Measurements from ENCODE around the gene TPM2. TPM values are rescaled to one million over a fixed set of nuclear protein-coding genes. Genes with fewer than 3 reads are reported as not detected.

The TPM2 gene
- total RNA-seq, 1 donor from 2014 or later: 1,070 TPM

- intact Hi-C loops (cut with micrococcal nuclease): no loop called here
Measured at GRCh38 chr9:35725362-35725761, 35.6 kb upstream of the TPM2 start.

DNA sequence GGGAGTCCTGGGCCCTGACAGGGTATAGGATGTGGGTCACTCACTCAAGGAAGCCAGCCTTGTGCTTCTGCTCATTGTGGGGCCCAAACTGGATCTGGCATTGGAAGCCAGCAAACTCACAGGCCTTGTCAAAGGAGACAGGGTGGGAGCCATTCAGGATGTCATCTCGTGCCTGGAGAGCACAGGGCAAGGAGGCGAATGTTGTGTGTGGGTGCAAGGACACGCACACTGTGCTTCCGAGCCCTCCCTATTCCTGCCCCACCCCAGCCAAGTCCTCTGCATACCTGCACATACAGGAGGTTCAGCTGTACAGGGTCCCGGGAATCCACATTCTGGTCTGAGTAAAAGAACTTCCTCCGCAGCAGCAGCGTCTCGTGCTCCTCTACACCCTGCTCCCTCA lies 34.2 kb upstream of the TPM2 start:
- DNase-seq: no peak
- no peak overlapping the region for H3K4me3 ChIP-seq
- H3K9me3 ChIP-seq (replicated peaks): no peaks in the 10 kb centered on the region
- H3K27ac ChIP-seq (replicated peaks): no peak overlapping the region
- no peaks in the 10 kb centered on the region for H3K27me3 ChIP-seq (ENCODE audit: low read depth)
- TF ChIP-seq, protein P1, sequence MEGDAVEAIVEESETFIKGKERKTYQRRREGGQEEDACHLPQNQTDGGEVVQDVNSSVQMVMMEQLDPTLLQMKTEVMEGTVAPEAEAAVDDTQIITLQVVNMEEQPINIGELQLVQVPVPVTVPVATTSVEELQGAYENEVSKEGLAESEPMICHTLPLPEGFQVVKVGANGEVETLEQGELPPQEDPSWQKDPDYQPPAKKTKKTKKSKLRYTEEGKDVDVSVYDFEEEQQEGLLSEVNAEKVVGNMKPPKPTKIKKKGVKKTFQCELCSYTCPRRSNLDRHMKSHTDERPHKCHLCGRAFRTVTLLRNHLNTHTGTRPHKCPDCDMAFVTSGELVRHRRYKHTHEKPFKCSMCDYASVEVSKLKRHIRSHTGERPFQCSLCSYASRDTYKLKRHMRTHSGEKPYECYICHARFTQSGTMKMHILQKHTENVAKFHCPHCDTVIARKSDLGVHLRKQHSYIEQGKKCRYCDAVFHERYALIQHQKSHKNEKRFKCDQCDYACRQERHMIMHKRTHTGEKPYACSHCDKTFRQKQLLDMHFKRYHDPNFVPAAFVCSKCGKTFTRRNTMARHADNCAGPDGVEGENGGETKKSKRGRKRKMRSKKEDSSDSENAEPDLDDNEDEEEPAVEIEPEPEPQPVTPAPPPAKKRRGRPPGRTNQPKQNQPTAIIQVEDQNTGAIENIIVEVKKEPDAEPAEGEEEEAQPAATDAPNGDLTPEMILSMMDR (IDR thresholded peaks at IDR 0.05; ENCODE audit: borderline replicate concordance): no peak
- H3K4me1 ChIP-seq: peaks cover 34% of the 10 kb centered on the region
- intact Hi-C loops (cut with micrococcal nuclease): no loop called here
- peaks cover 72% of the 10 kb centered on the region for H3K36me3 ChIP-seq

More at GRCh38 chr9:35725362-35725761, 35.6 kb upstream of the TPM2 start:
- TF ChIP-seq, protein P1 (IDR thresholded peaks at IDR 0.05; ENCODE audit: borderline replicate concordance): no peak
- Histone ChIP-seq H3K27me3 (ENCODE audit: low read depth) (no peaks in the 10 kb centered on the region), H3K4me1 (peaks cover 49% of the 10 kb centered on the region), H3K36me3 (peaks cover 60% of the 10 kb centered on the region), H3K9me3 (replicated peaks) (no peaks in the 10 kb centered on the region), H3K27ac (replicated peaks) (no peak overlapping the region), H3K4me3 (no peak overlapping the region)
- DNase-seq: no peak

DNA sequence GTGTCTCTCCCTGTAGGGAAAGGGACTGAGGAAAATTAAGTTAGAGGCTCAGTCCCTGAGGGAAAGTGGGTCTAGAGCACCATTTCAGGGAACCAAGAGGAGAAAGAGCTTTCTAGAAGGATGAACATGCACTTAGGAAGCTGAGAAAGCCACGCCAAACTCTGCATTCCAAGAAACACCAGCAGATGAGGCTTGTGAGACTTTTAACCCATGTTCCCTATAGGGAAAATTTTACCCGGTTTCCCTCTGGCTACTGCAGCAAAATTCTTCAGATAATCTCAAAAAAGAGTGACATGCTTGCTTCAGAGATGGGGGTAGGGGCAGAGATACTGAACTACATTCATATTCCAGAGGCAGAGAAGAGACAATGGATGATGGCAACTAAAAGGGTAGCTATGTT lies 33.7 kb upstream of the TPM2 start:
- Histone ChIP-seq H3K4me1 (peaks cover 29% of the 10 kb centered on the region), H3K27me3 (ENCODE audit: low read depth) (no peaks in the 10 kb centered on the region), H3K9me3 (replicated peaks) (no peaks in the 10 kb centered on the region), H3K4me3 (no peak overlapping the region), H3K27ac (replicated peaks) (no peak overlapping the region), H3K36me3 (peaks cover 74% of the 10 kb centered on the region)
- no peak for DNase-seq
- intact Hi-C loops (cut with micrococcal nuclease): no loop called here
- TF ChIP-seq, protein P1 (IDR thresholded peaks at IDR 0.05; ENCODE audit: borderline replicate concordance): no peak

- Histone ChIP-seq H3K27ac (replicated peaks) (no peak overlapping the region), H3K36me3 (peaks cover 100% of the 10 kb centered on the region), H3K27me3 (ENCODE audit: low read depth) (no peaks in the 10 kb centered on the region), H3K4me1 (no peaks in the 10 kb centered on the region), H3K4me3 (no peak overlapping the region), H3K9me3 (replicated peaks) (no peaks in the 10 kb centered on the region)
- no peak for DNase-seq
- intact Hi-C loops (cut with micrococcal nuclease): no loop called here
- TF ChIP-seq, protein P1 (IDR thresholded peaks at IDR 0.05; ENCODE audit: borderline replicate concordance): no peak
Measured at GRCh38 chr9:35719546-35719945, 29.8 kb upstream of the TPM2 start.

GRCh38 chr9:35718721-35719511 lies 29.2 kb upstream of the TPM2 start:
- TF ChIP-seq, protein P1 (IDR thresholded peaks at IDR 0.05; ENCODE audit: borderline replicate concordance): no peak
- Histone ChIP-seq H3K9me3 (replicated peaks) (no peaks in the 10 kb centered on the region), H3K27ac (replicated peaks) (no peak overlapping the region), H3K4me3 (no peak overlapping the region), H3K27me3 (ENCODE audit: low read depth) (no peaks in the 10 kb centered on the region), H3K36me3 (peaks cover 100% of the 10 kb centered on the region), H3K4me1 (no peaks in the 10 kb centered on the region)
- intact Hi-C loops (cut with micrococcal nuclease): no loop called here
- DNase-seq: no peak

All from left ventricle myocardium inferior (tissue), 1 donor.